Measurements from ENCODE around the gene HBEGF. TPM values are rescaled to one million over a fixed set of nuclear protein-coding genes. Genes with fewer than 3 reads are reported as not detected.

Gene HBEGF
- polyA plus RNA-seq, 3 donors, result 25.2 to 548 (median 31.6) TPM

DNA sequence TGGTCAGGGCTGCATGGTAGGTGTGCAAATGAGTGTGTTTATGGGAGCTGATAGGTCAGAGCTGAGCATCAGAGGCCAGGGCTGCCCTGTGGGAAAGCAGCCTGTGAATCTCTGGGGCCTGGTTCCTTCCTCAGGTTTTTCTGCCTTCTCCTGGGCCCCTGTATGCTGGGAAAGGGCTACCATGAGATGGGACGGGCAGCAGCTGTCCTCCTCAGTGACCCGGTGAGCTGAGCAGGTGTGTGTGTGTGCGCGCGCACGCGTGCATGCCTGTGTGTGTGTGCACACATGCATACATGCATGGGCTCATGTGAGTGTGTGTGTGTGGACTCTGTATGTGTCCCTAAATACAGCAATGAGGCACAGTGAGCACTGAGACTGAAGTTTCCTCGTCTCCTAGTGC is 15.9 kb upstream of the HBEGF start:
- H3K4me1 Mint-ChIP-seq, result peaks cover 12% of the 10 kb centered on the region
- no peak for DNase-seq
- Histone ChIP-seq H3K4me3 (replicated peaks in 1 of 3; ENCODE audit: low read depth in 2 of 3, low read length in 3 of 3) (no peak overlapping the region), H2AFZ (ENCODE audit: insufficient read depth, low read depth, low read length, poor library complexity, severe bottlenecking) (no peak overlapping the region), H3K4me2 (replicated peaks; ENCODE audit: extremely low read depth, low read length, poor library complexity, severe bottlenecking) (no peak overlapping the region), H3K4me1 (ENCODE audit: control insufficient read depth in 1 of 2, insufficient read depth in 2 of 2, low read length in 2 of 2) (peaks cover 11 to 13% of the 10 kb centered on the region in 2 donors), H3K9ac (ENCODE audit: insufficient read depth, low read length, poor library complexity, severe bottlenecking) (no peak overlapping the region), H3K79me2 (ENCODE audit: insufficient read depth, low read length) (no peaks in the 10 kb centered on the region), H3K36me3 (replicated peaks in 1 of 2; ENCODE audit: control insufficient read depth in 1 of 2, insufficient read depth in 2 of 2, low read length in 2 of 2) (no peaks in the 10 kb centered on the region), H3K27ac (ENCODE audit: low read depth in 1 of 2, low read length in 2 of 2) (no peak overlapping the region), H3K27me3 (ENCODE audit: control insufficient read depth in 2 of 2, insufficient read depth in 2 of 2, low read length in 2 of 2) (no peaks in the 10 kb centered on the region), H3K9me3 (replicated peaks in 1 of 2; ENCODE audit: control insufficient read depth in 1 of 2, insufficient read depth in 1 of 2, low read length in 2 of 2) (no peaks in the 10 kb centered on the region), H4K20me1 (ENCODE audit: insufficient read depth, low read length) (no peaks in the 10 kb centered on the region)
- H3K27me3 Mint-ChIP-seq (ENCODE audit: low read depth in 3 of 3), result peaks cover 2 to 9% (median 8%) of the 10 kb centered on the region in 3 donors
- intact Hi-C loops (cut with micrococcal nuclease), result loop anchor here in 1 of 2 donors (10.0 kb wide), 1 partner anchor 352 kb away; no protein-coding TSS in a partner anchor
- H3K4me3 Mint-ChIP-seq, result no peak overlapping the region
- TF ChIP-seq, protein P1, sequence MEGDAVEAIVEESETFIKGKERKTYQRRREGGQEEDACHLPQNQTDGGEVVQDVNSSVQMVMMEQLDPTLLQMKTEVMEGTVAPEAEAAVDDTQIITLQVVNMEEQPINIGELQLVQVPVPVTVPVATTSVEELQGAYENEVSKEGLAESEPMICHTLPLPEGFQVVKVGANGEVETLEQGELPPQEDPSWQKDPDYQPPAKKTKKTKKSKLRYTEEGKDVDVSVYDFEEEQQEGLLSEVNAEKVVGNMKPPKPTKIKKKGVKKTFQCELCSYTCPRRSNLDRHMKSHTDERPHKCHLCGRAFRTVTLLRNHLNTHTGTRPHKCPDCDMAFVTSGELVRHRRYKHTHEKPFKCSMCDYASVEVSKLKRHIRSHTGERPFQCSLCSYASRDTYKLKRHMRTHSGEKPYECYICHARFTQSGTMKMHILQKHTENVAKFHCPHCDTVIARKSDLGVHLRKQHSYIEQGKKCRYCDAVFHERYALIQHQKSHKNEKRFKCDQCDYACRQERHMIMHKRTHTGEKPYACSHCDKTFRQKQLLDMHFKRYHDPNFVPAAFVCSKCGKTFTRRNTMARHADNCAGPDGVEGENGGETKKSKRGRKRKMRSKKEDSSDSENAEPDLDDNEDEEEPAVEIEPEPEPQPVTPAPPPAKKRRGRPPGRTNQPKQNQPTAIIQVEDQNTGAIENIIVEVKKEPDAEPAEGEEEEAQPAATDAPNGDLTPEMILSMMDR (IDR thresholded peaks at IDR 0.05), result no peak
- WGBS (ENCODE audit: insufficient coverage), result 89% methylated on average over 5 of the region's 8 CpGs
- H3K9me3 Mint-ChIP-seq, result peaks cover 0 to 1% (median 0%) of the 10 kb centered on the region in 7 donors
- no peak overlapping the region for H3K27ac Mint-ChIP-seq
- no peaks in the 10 kb centered on the region for H3K36me3 Mint-ChIP-seq

DNA sequence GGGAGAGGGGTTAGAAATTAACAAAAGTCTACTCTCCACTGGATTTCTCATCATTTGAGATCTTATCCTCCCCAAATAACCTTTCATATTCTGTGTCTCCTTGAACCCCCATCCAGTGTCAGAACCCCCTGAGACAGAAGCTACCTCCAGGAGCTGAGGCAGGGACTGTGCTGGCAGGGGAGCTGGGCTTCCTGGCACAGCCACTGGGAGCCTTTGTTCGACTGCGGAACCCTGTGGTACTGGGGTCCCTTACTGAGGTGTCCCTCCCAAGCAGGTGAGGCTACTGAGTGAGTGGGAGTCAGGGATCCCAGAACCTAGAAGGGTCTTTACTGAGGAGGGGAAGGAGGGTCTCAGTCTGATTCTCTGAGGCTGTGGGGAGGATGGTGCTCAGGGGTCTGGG is 15.5 kb upstream of the HBEGF start:
- H3K4me2 ChIP-seq (replicated peaks; ENCODE audit: extremely low read depth, low read length, poor library complexity, severe bottlenecking), result no peak overlapping the region
- Mint-ChIP-seq H3K27me3 (ENCODE audit: low read depth in 3 of 3) (peaks cover 2 to 9% (median 8%) of the 10 kb centered on the region in 3 donors), H3K36me3 (no peaks in the 10 kb centered on the region), H3K4me3 (no peak overlapping the region), H3K9me3 (peaks cover 0 to 1% (median 0%) of the 10 kb centered on the region in 7 donors), H3K27ac (no peak overlapping the region), H3K4me1 (peaks cover 16% of the 10 kb centered on the region)
- no peaks in the 10 kb centered on the region for H3K27me3 ChIP-seq (ENCODE audit: control insufficient read depth in 2 of 2, insufficient read depth in 2 of 2, low read length in 2 of 2)
- no peak overlapping the region for H3K4me3 ChIP-seq (replicated peaks in 1 of 3; ENCODE audit: low read depth in 2 of 3, low read length in 3 of 3)
- no peaks in the 10 kb centered on the region for H3K79me2 ChIP-seq (ENCODE audit: insufficient read depth, low read length)
- no peaks in the 10 kb centered on the region for H3K36me3 ChIP-seq (replicated peaks in 1 of 2; ENCODE audit: control insufficient read depth in 1 of 2, insufficient read depth in 2 of 2, low read length in 2 of 2)
- no peak overlapping the region for H2AFZ ChIP-seq (ENCODE audit: insufficient read depth, low read depth, low read length, poor library complexity, severe bottlenecking)
- no peak for DNase-seq
- 100% methylated on average over 2 of the region's 2 CpGs for WGBS (ENCODE audit: insufficient coverage)
- H4K20me1 ChIP-seq (ENCODE audit: insufficient read depth, low read length), result no peaks in the 10 kb centered on the region
- H3K4me1 ChIP-seq (ENCODE audit: control insufficient read depth in 1 of 2, insufficient read depth in 2 of 2, low read length in 2 of 2), result peaks cover 15 to 17% of the 10 kb centered on the region in 2 donors
- H3K27ac ChIP-seq (ENCODE audit: low read depth in 1 of 2, low read length in 2 of 2), result no peak overlapping the region
- TF ChIP-seq, protein P1 (IDR thresholded peaks at IDR 0.05), result no peak
- intact Hi-C loops (cut with micrococcal nuclease), result loop anchor here in 1 of 2 donors (10.0 kb wide), 1 partner anchor 353 kb away; no protein-coding TSS in a partner anchor
- H3K9ac ChIP-seq (ENCODE audit: insufficient read depth, low read length, poor library complexity, severe bottlenecking), result no peak overlapping the region
- no peaks in the 10 kb centered on the region for H3K9me3 ChIP-seq (replicated peaks in 1 of 2; ENCODE audit: control insufficient read depth in 1 of 2, insufficient read depth in 1 of 2, low read length in 2 of 2)
